ENCODE data around the gene FCN1. TPM values are rescaled to one million over a fixed set of nuclear protein-coding genes. Genes with fewer than 3 reads are reported as not detected.
"Not testable (repeated sequence)": the region's sequence is repeated elsewhere in the genome, so short reads cannot be mapped to it uniquely, and the experiment has no call there.

The FCN1 gene
- total RNA-seq, 2 donors from 2014 or later: not detected

DNA sequence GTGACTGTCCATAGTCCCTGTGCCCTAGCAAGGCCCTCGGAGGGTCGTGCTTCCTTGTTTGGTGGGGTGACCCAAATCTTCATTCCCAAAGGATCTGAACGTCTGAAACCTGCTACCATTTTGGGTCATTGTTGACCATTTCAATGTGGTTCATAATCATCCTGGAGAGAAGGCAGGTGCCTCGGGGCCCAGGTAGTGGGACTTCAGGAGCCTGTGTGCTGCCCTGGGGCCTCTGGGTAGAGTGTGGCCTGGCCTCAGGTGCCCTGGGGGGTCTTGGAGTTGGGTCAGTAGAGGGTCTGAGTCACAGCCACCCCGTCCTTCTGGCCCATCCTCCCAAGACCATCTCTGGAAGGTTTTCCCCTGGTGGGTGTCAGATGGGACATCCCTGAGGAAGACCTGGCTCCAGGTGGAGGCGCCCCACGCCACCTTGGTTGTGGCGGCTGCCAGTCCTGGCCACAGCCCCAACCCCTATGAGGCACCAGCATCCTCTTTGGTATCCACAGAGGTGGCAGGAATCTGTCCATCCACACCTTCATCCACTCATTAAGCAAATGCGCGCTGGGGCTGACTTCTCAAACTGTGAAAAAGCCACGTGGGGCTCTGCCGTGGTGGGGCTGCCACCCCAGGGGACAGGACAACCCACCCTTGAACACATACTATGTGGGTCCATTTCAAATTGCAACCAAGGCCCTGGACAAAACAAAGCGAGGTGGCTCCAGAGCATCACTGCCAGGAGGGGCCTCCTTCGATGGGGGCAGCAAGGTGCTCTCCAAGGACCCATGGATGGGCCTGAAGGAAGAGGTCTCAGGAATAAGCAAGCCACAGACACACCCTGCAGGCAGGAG is 41.6 kb upstream of the FCN1 start:
- ATAC-seq (replicated peaks in 1 of 2) (no peak), DNase-seq (no peak)

DNA sequence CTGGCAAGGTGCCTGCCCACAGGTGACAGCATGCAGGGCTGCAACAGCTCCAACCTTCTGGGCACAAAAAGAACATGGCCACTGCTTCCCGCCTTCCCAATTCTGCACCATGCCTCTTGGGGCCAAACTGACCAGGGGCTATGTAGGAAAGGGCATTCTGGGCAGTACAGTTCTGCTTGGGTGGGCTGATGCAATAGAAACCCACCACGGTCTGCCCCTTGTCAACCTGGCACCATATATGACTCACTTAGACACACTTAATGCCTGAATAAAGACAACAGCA is 40.2 kb upstream of the FCN1 start:
- H3K36me3 Mint-ChIP-seq (ENCODE audit: insufficient read depth in 2 of 2): no peaks in the 10 kb centered on the region
- H3K4me1 Mint-ChIP-seq (ENCODE audit: low read depth): no peaks in the 10 kb centered on the region
- no peaks in the 10 kb centered on the region for H3K27me3 Mint-ChIP-seq (ENCODE audit: low read depth)
- H3K27ac Mint-ChIP-seq: no peak overlapping the region
- no peaks in the 10 kb centered on the region for H3K9me3 Mint-ChIP-seq
- H3K4me3 Mint-ChIP-seq: no peak overlapping the region
- DNase-seq (no peak), ATAC-seq (replicated peaks in 1 of 2) (no peak)

More for the DNA sequence above, 41.6 kb upstream of the FCN1 start:
- Mint-ChIP-seq H3K36me3 (ENCODE audit: insufficient read depth in 2 of 2) (no peaks in the 10 kb centered on the region), H3K4me3 (no peak overlapping the region), H3K9me3 (no peaks in the 10 kb centered on the region), H3K4me1 (ENCODE audit: low read depth) (no peaks in the 10 kb centered on the region), H3K27ac (no peak overlapping the region), H3K27me3 (ENCODE audit: low read depth) (no peaks in the 10 kb centered on the region)

- Mint-ChIP-seq H3K4me1 (ENCODE audit: low read depth) (no peaks in the 10 kb centered on the region), H3K4me3 (no peak overlapping the region), H3K27ac (no peak overlapping the region), H3K9me3 (no peaks in the 10 kb centered on the region), H3K36me3 (ENCODE audit: insufficient read depth in 2 of 2) (no peaks in the 10 kb centered on the region), H3K27me3 (ENCODE audit: low read depth) (no peaks in the 10 kb centered on the region)
- DNase-seq: no peak
- no peak for ATAC-seq (replicated peaks in 1 of 2)
Measured at GRCh38 chr9:134957165-134957944, 39.6 kb upstream of the FCN1 start.

DNA sequence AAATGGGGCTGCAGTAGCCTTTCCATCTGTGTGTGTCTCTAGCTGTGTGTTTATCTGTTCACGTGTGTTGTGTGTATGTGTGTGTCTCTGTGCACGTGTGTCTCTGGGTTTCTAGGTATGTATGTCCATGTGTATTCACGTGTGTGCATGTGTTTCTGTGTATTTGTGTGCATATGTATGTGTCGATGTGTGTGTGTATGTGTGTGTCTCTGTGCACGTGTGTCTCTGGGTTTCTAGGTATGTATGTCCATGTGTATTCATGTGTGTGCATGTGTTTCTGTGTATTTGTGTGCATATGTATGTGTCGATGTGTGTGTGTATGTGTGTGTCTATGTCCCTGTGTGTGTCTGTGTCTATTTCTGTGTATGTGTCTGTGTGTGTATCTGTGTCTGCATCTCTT is 38.7 kb upstream of the FCN1 start:
- H3K27me3 Mint-ChIP-seq (ENCODE audit: low read depth); H3K4me1 Mint-ChIP-seq (ENCODE audit: low read depth); H3K9me3 Mint-ChIP-seq; H3K4me3 Mint-ChIP-seq; H3K27ac Mint-ChIP-seq; H3K36me3 Mint-ChIP-seq (ENCODE audit: insufficient read depth in 2 of 2); DNase-seq; ATAC-seq (replicated peaks in 1 of 2): not testable (repeated sequence)

DNA sequence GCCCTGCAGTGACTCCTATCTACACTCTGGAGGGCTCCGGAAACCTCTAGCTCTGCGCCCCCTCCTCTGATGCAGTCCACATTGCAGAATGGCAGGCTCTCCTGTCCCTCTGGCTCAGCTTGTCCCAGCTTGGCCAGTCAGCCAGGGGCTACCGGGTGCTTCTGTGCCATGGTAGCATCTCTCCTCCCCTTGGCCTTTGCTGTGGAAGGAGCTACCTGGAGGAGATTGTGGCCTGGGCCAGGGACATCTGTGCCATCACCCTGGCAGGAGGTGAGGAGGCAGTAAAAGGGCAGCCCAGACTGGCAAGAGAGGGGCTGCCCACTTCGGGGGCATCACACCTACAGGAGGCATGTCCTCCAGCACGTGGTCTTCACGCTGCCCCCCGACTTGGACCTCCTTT is 38.1 kb upstream of the FCN1 start:
- no peaks in the 10 kb centered on the region for H3K9me3 Mint-ChIP-seq
- ATAC-seq (replicated peaks in 1 of 2) (no peak), DNase-seq (no peak)
- H3K4me1 Mint-ChIP-seq (ENCODE audit: low read depth): no peaks in the 10 kb centered on the region
- H3K27me3 Mint-ChIP-seq (ENCODE audit: low read depth): no peaks in the 10 kb centered on the region
- H3K27ac Mint-ChIP-seq: no peak overlapping the region
- no peak overlapping the region for H3K4me3 Mint-ChIP-seq
- H3K36me3 Mint-ChIP-seq (ENCODE audit: insufficient read depth in 2 of 2): no peaks in the 10 kb centered on the region

GRCh38 chr9:134955156-134955555 is 37.4 kb upstream of the FCN1 start:
- no peak for DNase-seq
- Mint-ChIP-seq H3K4me3 (no peak overlapping the region), H3K27ac (no peak overlapping the region), H3K27me3 (ENCODE audit: low read depth) (no peaks in the 10 kb centered on the region), H3K36me3 (ENCODE audit: insufficient read depth in 2 of 2) (no peaks in the 10 kb centered on the region), H3K9me3 (no peaks in the 10 kb centered on the region), H3K4me1 (ENCODE audit: low read depth) (no peaks in the 10 kb centered on the region)
- no peak for ATAC-seq (replicated peaks in 1 of 2)

DNA sequence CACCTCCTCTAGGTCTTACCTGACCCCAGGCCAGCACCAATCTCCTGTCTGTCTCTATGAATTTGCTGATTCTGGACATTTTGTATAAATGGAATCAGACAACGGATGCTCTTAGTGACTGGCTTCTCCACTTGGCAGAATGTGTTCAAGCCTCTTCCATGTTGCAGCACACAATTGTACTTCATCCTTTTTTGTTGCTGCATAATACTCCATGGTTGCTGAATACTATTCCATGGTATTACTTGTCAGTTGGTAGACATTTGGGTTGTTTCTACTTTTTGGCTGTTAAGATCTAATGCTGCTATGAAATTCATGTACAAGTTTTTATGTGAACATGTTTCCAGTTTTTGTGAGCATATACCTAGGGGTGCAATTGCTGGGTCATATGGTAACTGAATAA is 34.3 kb upstream of the FCN1 start:
- no peak for ATAC-seq (replicated peaks in 1 of 2)
- no peak for DNase-seq
- Mint-ChIP-seq H3K27me3 (ENCODE audit: low read depth) (no peaks in the 10 kb centered on the region), H3K9me3 (no peaks in the 10 kb centered on the region), H3K27ac (no peak overlapping the region), H3K4me1 (ENCODE audit: low read depth) (no peaks in the 10 kb centered on the region), H3K4me3 (no peak overlapping the region), H3K36me3 (ENCODE audit: insufficient read depth in 2 of 2) (no peaks in the 10 kb centered on the region)

DNA sequence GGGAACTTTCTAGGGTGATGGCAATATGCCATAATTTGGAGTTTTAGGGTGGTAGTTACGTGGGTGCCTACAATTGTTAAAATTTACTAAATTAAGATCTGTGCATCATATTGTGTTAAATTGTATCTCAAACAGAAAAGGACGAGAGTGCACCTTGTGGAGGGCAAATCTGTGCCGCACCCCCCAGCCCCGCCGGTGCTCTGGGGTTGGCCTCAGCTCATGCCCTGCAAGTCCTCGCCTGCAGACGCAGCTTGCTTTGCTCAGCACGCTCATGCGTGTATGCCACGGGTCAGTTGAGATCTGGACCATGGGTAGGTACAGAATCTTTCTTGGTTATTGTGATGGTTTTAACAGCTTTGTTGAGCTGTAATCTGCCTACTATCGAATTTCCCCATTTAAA is 33.7 kb upstream of the FCN1 start:
- ATAC-seq (replicated peaks in 1 of 2) (no peak), DNase-seq (no peak)
- Mint-ChIP-seq H3K4me1 (ENCODE audit: low read depth) (no peaks in the 10 kb centered on the region), H3K9me3 (no peaks in the 10 kb centered on the region), H3K36me3 (ENCODE audit: insufficient read depth in 2 of 2) (no peaks in the 10 kb centered on the region), H3K4me3 (no peak overlapping the region), H3K27me3 (ENCODE audit: low read depth) (no peaks in the 10 kb centered on the region), H3K27ac (no peak overlapping the region)

DNA sequence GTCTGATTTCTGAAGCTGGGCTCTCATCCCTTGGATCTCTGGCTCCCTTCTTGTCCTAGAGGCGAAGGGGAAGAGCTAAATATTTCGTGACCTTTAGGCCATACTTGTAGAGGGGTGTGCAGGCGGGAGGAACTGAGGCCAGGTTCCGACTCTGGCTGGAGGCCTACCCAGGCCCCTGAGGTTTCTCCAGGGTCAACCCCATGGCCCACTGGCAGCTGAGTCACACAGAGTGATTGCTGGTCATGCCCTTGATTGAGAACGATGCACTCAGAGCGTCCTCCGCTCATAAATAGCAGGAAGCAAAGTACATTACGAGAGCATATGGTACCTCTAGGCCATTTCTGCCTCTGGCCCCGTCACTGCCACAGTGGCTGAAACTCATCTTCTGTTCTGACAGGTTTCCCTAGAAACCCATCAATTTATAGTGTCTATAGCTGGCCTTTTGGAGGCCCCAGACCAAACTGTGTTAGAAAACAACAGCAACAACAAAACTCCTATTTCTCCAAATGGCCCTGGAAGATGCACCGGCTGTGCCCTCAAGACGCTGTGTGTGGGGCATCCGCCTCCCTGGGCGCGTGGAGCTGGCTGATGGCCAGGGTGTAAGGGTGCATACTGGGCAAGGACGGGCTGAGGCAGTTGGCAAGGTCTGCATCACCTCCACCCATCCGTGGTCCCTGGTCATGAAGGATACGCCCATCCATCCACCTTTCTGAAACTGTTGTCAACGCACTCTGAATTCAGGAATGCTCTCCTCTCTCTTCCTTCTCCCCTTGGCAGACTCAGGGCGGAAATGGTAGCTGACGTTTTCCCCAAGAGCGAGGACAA is 32.9 kb upstream of the FCN1 start:
- DNase-seq (no peak), ATAC-seq (replicated peaks in 1 of 2) (no peak)
- H3K4me3 Mint-ChIP-seq: no peak overlapping the region
- no peaks in the 10 kb centered on the region for H3K27me3 Mint-ChIP-seq (ENCODE audit: low read depth)
- no peaks in the 10 kb centered on the region for H3K36me3 Mint-ChIP-seq (ENCODE audit: insufficient read depth in 2 of 2)
- H3K27ac Mint-ChIP-seq: no peak overlapping the region
- H3K9me3 Mint-ChIP-seq: no peaks in the 10 kb centered on the region
- H3K4me1 Mint-ChIP-seq (ENCODE audit: low read depth): no peaks in the 10 kb centered on the region

- DNase-seq (no peak), ATAC-seq (replicated peaks in 1 of 2) (no peak)
- Mint-ChIP-seq H3K4me1 (ENCODE audit: low read depth) (no peaks in the 10 kb centered on the region), H3K27me3 (ENCODE audit: low read depth) (no peaks in the 10 kb centered on the region), H3K27ac (no peak overlapping the region), H3K36me3 (ENCODE audit: insufficient read depth in 2 of 2) (no peaks in the 10 kb centered on the region), H3K9me3 (no peaks in the 10 kb centered on the region), H3K4me3 (no peak overlapping the region)
Measured at GRCh38 chr9:134949681-134950385, 32.1 kb upstream of the FCN1 start.

DNA sequence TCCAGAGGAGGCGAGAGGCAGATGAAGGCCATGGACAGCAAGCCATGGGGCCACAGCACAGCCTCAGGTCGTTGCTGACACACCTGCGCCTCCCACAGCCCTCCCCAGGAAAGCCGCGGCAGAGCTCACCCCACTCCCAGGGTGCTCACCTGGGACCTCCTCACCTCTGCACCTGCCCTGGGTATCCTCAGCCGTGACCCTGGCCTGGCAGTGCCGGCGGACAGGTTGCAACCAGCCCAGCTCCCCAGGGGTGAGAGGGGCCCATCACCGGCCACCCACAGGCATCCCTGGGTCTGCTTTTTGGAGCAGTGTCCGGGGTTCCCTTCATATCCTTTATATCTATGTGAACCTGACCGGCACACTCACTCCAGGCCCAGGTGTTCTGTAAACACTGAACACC is 30.4 kb upstream of the FCN1 start:
- Mint-ChIP-seq H3K27ac (no peak overlapping the region), H3K4me1 (ENCODE audit: low read depth) (no peaks in the 10 kb centered on the region), H3K4me3 (no peak overlapping the region), H3K27me3 (ENCODE audit: low read depth) (no peaks in the 10 kb centered on the region), H3K36me3 (ENCODE audit: insufficient read depth in 2 of 2) (no peaks in the 10 kb centered on the region), H3K9me3 (no peaks in the 10 kb centered on the region)
- DNase-seq (no peak), ATAC-seq (replicated peaks in 1 of 2) (no peak)

- Mint-ChIP-seq H3K36me3 (ENCODE audit: insufficient read depth in 2 of 2) (no peaks in the 10 kb centered on the region), H3K9me3 (no peaks in the 10 kb centered on the region), H3K27me3 (ENCODE audit: low read depth) (no peaks in the 10 kb centered on the region), H3K27ac (no peak overlapping the region), H3K4me1 (ENCODE audit: low read depth) (no peaks in the 10 kb centered on the region), H3K4me3 (no peak overlapping the region)
- DNase-seq: no peak
- no peak for ATAC-seq (replicated peaks in 1 of 2)
Measured at GRCh38 chr9:134947265-134947955, 29.7 kb upstream of the FCN1 start.

All from activated T-cell treated with anti-CD3 and anti-CD28 coated beads, Interleukin-2, amount 50 U/mL, for 72 hours (primary cell).